Vagina (tissue), 2 donors: ENCODE data around the gene TMEM233. TPM values are rescaled to one million over a fixed set of nuclear protein-coding genes. Genes with fewer than 3 reads are reported as not detected.

Experiments used
- DNase-seq, 2 donors: peaks; one replicate each; pipeline ENCODE4 v3.0.0-alpha.2; 2017; ENCODE audit errors: extremely low spot score in 2 of 2
- H3K27ac ChIP-seq: fragments of 200-600 bp; sonication (generic); one replicate; pipeline ENCODE4 v1.5.1; 2019
- H3K27me3 ChIP-seq: fragments of 200-600 bp; sonication (generic); one replicate; pipeline ENCODE4 v1.5.1; 2019
- H3K36me3 ChIP-seq, 2 donors: fragments of 200-600 bp; sonication (generic); one replicate each; pipeline ENCODE4 v1.5.1; 2017 to 2019
- H3K4me1 ChIP-seq: fragments of 200-600 bp; sonication (generic); one replicate; pipeline ENCODE4 v1.5.1; 2019
- H3K4me3 ChIP-seq, 2 donors: fragments of 200-600 bp; sonication (generic); 1 replicate in 1 of 2; 2 replicates in 1 of 2; pipeline ENCODE4 v1.5.1; 2016 to 2019
- H3K9me3 ChIP-seq: fragments of 200-600 bp; sonication (generic); one replicate; pipeline ENCODE4 v1.5.1; 2019
- POLR2A ChIP-seq, 2 donors: fragments of 450-650 bp; IDR thresholded peaks; one replicate each; pipeline ENCODE4 v1.6.1; 2017; ENCODE audit warnings: antibody characterized with exemption in 2 of 2, mild to moderate bottlenecking in 2 of 2, moderate library complexity in 2 of 2
- POLR2AphosphoS5 ChIP-seq, 2 donors: sonication (generic); formaldehyde crosslinking; IDR thresholded peaks; one replicate each; pipeline ENCODE4 v1.9.0; 2017; ENCODE audit warnings: antibody characterized with exemption in 2 of 2, mild to moderate bottlenecking in 2 of 2, low read depth in 1 of 2; ENCODE audit not compliant: insufficient read depth in 1 of 2
- intact Hi-C: fragments of 100-400 bp; cut with DNase I; formaldehyde crosslinking; loops from one replicate; pipeline ENCODE4 v1.15.1; 2023
- total RNA-seq: library from RNA; depleted of rRNA; stranded (reverse); fragments of >200 nt; gene quantifications from one replicate; pipeline ENCODE4 v1.2.3, GENCODE V29; 2016
- TF ChIP-seq, protein P1 (sequence below), 3 experiments: fragments of 450-650 bp in 2 of 3; fragments of 200-600 bp in 1 of 3; sonication (generic) in 1 of 3; IDR thresholded peaks; one replicate each; pipeline ENCODE4 v1.5.1; 2017 to 2019; ENCODE audit warnings: antibody characterized with exemption in 3 of 3, mild to moderate bottlenecking in 2 of 3, moderate library complexity in 2 of 3

TMEM233 gene
- total RNA-seq, 1 donor from 2014 or later = 0.49 TPM

DNA sequence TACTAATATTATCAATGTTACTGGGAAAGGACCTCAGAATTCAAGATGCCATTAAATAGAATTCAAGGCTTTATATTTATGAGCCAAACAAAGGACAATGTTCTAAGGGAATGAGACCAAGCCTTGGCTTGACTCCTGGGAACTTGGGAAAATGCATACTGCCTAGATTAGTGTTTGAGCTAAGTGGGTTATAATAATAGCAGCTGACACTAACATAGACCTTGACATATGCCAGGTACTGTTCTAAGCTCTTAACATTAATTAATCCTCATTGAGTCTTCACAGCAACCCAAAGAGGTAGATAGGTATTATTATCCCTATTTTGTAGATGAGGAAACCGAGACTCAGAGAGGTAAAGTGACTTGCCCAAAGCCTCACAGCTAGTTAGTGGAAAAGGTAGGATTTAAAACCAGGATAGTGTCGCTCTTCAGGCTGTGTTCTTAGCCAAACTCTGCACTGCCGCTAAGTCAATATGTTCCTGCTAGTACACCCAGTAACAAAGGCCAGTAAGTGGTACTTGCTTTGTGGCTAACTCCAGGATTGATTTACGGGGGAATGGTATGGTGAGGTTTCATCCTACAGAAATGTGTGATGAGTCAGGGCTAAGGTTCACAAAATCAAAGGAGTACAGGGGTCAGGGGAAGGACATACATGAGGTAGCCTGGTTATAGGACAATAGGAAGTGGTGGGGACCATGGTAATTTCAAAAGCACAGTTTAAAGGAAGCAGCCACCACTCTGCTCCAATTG, 38.5 kb downstream of the TMEM233 start:
- intact Hi-C loops = no loop called here

DNA sequence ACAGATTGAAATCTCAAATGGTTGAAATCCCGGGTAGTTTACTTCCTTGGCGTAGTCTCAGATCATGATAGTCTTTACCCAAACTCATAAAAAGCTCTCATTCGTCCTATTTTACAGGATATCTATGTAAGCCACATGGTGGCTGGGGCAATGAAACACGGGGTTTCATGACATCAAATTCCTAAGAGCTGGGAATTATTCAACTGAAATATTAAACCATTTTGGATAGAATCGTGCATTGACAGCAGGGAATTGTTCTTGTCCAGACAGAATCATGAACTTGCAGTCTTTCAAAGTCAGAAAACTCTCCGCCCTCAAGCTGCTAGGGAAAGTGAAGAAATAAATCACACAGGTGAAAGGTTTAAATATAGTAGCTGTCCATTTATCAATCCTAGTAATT, 41.2 kb downstream of the TMEM233 start:
- Histone ChIP-seq H3K4me3 (no peak overlapping the region), H3K4me1 (no peaks in the 10 kb centered on the region), H3K36me3 (no peaks in the 10 kb centered on the region), H3K9me3 (no peaks in the 10 kb centered on the region), H3K27ac (no peak overlapping the region), H3K27me3 (no peaks in the 10 kb centered on the region)
- intact Hi-C loops = no loop called here
- TF ChIP-seq, protein P1, sequence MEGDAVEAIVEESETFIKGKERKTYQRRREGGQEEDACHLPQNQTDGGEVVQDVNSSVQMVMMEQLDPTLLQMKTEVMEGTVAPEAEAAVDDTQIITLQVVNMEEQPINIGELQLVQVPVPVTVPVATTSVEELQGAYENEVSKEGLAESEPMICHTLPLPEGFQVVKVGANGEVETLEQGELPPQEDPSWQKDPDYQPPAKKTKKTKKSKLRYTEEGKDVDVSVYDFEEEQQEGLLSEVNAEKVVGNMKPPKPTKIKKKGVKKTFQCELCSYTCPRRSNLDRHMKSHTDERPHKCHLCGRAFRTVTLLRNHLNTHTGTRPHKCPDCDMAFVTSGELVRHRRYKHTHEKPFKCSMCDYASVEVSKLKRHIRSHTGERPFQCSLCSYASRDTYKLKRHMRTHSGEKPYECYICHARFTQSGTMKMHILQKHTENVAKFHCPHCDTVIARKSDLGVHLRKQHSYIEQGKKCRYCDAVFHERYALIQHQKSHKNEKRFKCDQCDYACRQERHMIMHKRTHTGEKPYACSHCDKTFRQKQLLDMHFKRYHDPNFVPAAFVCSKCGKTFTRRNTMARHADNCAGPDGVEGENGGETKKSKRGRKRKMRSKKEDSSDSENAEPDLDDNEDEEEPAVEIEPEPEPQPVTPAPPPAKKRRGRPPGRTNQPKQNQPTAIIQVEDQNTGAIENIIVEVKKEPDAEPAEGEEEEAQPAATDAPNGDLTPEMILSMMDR (IDR thresholded peaks at IDR 0.05) = no peak
- no peak for TF ChIP-seq POLR2AphosphoS5 (IDR thresholded peaks at IDR 0.05; ENCODE audit: insufficient read depth in 1 of 2, low read depth in 1 of 2)
- no peak for TF ChIP-seq POLR2A (IDR thresholded peaks at IDR 0.05)
- DNase-seq = no peak

More for the DNA sequence above, 38.5 kb downstream of the TMEM233 start:
- no peak overlapping the region for H3K27ac ChIP-seq
- DNase-seq = no peak
- no peaks in the 10 kb centered on the region for H3K36me3 ChIP-seq
- TF ChIP-seq POLR2AphosphoS5 (IDR thresholded peaks at IDR 0.05; ENCODE audit: insufficient read depth in 1 of 2, low read depth in 1 of 2) = no peak
- TF ChIP-seq, protein P1 (IDR thresholded peaks at IDR 0.05) = no peak
- TF ChIP-seq POLR2A (IDR thresholded peaks at IDR 0.05) = no peak
- H3K27me3 ChIP-seq = no peaks in the 10 kb centered on the region
- H3K9me3 ChIP-seq = no peaks in the 10 kb centered on the region
- H3K4me1 ChIP-seq = no peaks in the 10 kb centered on the region
- H3K4me3 ChIP-seq = no peak overlapping the region

DNA sequence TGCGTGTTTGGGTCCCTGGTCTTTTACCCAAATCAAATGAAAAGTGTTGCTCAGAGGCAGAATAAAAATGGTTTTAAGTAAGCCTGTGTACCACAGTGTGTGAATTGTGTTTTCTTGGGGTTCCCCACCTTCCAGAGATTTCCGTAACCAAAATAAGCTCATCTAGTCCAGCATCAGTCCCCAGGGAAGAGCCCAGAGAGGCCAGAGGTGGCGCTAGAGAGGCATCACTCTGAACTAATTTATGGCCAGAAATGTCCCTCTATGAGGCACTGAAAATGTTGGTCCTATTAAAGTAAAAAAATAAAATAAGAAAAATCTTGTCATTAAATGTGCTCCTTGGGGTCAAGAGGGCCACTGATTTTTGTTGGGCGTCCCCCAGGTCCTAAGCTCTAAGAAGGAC, 49.4 kb downstream of the TMEM233 start:
- no peak for DNase-seq
- Histone ChIP-seq H3K4me1 (no peaks in the 10 kb centered on the region), H3K27ac (no peak overlapping the region), H3K27me3 (no peaks in the 10 kb centered on the region), H3K9me3 (no peaks in the 10 kb centered on the region), H3K36me3 (no peaks in the 10 kb centered on the region), H3K4me3 (no peak overlapping the region)
- intact Hi-C loops = no loop called here
- TF ChIP-seq, protein P1 (IDR thresholded peaks at IDR 0.05) = no peak
- no peak for TF ChIP-seq POLR2A (IDR thresholded peaks at IDR 0.05)
- no peak for TF ChIP-seq POLR2AphosphoS5 (IDR thresholded peaks at IDR 0.05; ENCODE audit: insufficient read depth in 1 of 2, low read depth in 1 of 2)

DNA sequence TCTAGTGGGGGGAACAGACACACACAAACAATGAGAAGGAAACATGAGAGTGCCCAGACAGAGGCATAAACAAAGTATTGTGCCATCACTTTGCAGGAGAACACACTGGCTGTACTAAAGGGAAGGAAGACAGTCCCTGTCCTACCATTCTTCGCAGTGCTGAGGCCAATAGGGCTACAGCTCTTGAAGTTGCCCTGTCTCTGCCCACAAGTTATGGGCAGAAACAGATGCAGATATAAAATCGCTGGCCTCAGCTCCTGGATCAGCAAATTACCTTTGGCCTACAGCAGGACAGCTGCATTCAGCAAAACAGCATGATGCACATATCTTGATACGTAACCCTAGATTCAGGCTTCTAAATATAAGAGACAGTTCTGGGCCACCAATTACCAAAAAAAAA, 51.4 kb downstream of the TMEM233 start:
- DNase-seq = no peak
- Histone ChIP-seq H3K4me1 (no peaks in the 10 kb centered on the region), H3K4me3 (no peak overlapping the region), H3K36me3 (no peaks in the 10 kb centered on the region), H3K27ac (no peak overlapping the region), H3K9me3 (no peaks in the 10 kb centered on the region), H3K27me3 (no peaks in the 10 kb centered on the region)
- TF ChIP-seq POLR2A (IDR thresholded peaks at IDR 0.05) = no peak
- TF ChIP-seq, protein P1 (IDR thresholded peaks at IDR 0.05) = no peak
- no peak for TF ChIP-seq POLR2AphosphoS5 (IDR thresholded peaks at IDR 0.05; ENCODE audit: insufficient read depth in 1 of 2, low read depth in 1 of 2)
- intact Hi-C loops = no loop called here

DNA sequence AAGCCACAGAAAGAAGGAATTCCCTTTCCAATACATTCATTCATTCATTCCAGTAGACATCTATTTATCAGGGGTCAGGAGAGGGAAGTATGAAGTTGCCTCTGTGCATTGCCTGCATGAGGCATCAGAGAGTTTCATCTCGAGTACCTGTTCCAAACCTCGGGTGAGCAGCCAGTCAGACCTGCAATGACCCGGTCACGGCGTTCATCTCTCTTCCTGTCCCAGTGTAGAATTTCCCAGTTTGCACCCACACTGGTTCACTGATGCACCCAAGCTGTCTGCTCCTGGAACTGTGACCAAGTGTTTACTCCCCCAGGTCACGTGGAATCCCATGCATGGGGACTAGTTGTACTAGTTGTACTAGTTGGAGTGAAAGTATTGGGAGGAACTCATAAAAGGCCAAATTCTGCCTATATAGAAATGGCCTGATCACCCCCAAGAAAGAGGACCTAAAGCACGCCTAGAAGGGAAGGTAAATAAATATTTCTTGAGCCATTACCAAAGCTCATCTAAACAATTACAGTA, 52.0 kb downstream of the TMEM233 start:
- H3K4me1 ChIP-seq = no peaks in the 10 kb centered on the region
- H3K36me3 ChIP-seq = no peaks in the 10 kb centered on the region
- H3K9me3 ChIP-seq = no peaks in the 10 kb centered on the region
- no peak for DNase-seq
- no peak overlapping the region for H3K27ac ChIP-seq
- H3K27me3 ChIP-seq = no peaks in the 10 kb centered on the region
- no peak overlapping the region for H3K4me3 ChIP-seq
- TF ChIP-seq, protein P1 (IDR thresholded peaks at IDR 0.05) = no peak
- TF ChIP-seq POLR2AphosphoS5 (IDR thresholded peaks at IDR 0.05; ENCODE audit: insufficient read depth in 1 of 2, low read depth in 1 of 2) (no peak), POLR2A (IDR thresholded peaks at IDR 0.05) (no peak)
- intact Hi-C loops = no loop called here
